DND-41 (cell line): Measurements from ENCODE around the gene HOXD4.

Experiments
- ATAC-seq: fragments of 200-7000 bp; cut with Tn5 transposase; 3 replicates; pipeline ENCODE4 v1.9.1; 2021; ENCODE audit warnings: low read depth; ENCODE audit not compliant: insufficient read depth
- DNase-seq: peaks from one replicate; pipeline ENCODE4 v3.0.0-alpha.2; 2020
- H2AFZ ChIP-seq: 2 replicates; pipeline ENCODE4 v1.6.0; 2012; ENCODE audit warnings: low read depth, low read length
- H3K27ac ChIP-seq: 2 replicates; pipeline ENCODE4 v1.5.1; 2012; ENCODE audit warnings: low read length, inconsistent platforms
- H3K27me3 ChIP-seq: fragments of 200-600 bp; sonication (generic); 2 replicates; pipeline ENCODE4 v1.6.0; 2012; ENCODE audit warnings: low read length, mild to moderate bottlenecking, inconsistent platforms; ENCODE audit not compliant: insufficient read depth, poor library complexity
- H3K36me3 ChIP-seq: 2 replicates; pipeline ENCODE4 v1.5.1; 2012; ENCODE audit warnings: low read length, inconsistent platforms; ENCODE audit not compliant: insufficient read depth
- H3K4me1 ChIP-seq: 2 replicates; pipeline ENCODE4 v1.5.1; 2012; ENCODE audit warnings: mild to moderate bottlenecking, low read length; ENCODE audit not compliant: insufficient read depth
- H3K4me2 ChIP-seq: 2 replicates; pipeline ENCODE4 v1.6.0; 2012; ENCODE audit warnings: mild to moderate bottlenecking, moderate library complexity, low read length, inconsistent platforms; ENCODE audit not compliant: insufficient read depth
- H3K4me3 ChIP-seq, 2 experiments: fragments of 200-600 bp in 1 of 2; shearing (Covaris generic) in 1 of 2; 2 replicates each; pipeline ENCODE4 v1.5.1; 2012 to 2016; ENCODE audit warnings: inconsistent platforms in 2 of 2, low read length in 2 of 2, mild to moderate bottlenecking in 2 of 2, low read depth in 1 of 2, moderate library complexity in 1 of 2
- H3K79me2 ChIP-seq: 2 replicates; pipeline ENCODE4 v1.6.0; 2012; ENCODE audit warnings: low read length, inconsistent platforms; ENCODE audit not compliant: insufficient read depth
- H3K9ac ChIP-seq: 2 replicates; pipeline ENCODE4 v1.6.0; 2012; ENCODE audit warnings: low read depth, mild to moderate bottlenecking, inconsistent platforms, low read length, moderate library complexity
- H3K9me3 ChIP-seq: 2 replicates; pipeline ENCODE4 v1.5.1; 2012; ENCODE audit warnings: low read length, moderate library complexity, mild to moderate bottlenecking, inconsistent platforms; ENCODE audit not compliant: insufficient read depth, severe bottlenecking
- H4K20me1 ChIP-seq: 2 replicates; pipeline ENCODE4 v1.6.0; 2012; ENCODE audit warnings: low read length; ENCODE audit not compliant: insufficient read depth
- CTCF ChIP-seq: IDR thresholded peaks from 2 replicates; pipeline ENCODE4 v1.5.1; 2012; ENCODE audit warnings: borderline replicate concordance, low read length, moderate library complexity, mild to moderate bottlenecking; ENCODE audit not compliant: poor library complexity, severe bottlenecking; ENCODE audit errors: extremely low read depth
- EZH2 ChIP-seq: IDR thresholded peaks from 3 replicates; pipeline ENCODE4 v1.6.1; 2012; ENCODE audit warnings: borderline replicate concordance, low read depth, mild to moderate bottlenecking, moderate library complexity, low read length, inconsistent platforms; ENCODE audit not compliant: severe bottlenecking

HOXD4 gene

GRCh38 chr2:176169711-176170110 lies 18.4 kb downstream of the HOXD4 start:
- ATAC-seq: no peak
- H3K27me3 ChIP-seq: peaks cover 12% of the 10 kb centered on the region
- H3K9ac ChIP-seq: no peak overlapping the region
- no peak overlapping the region for H3K4me3 ChIP-seq
- H4K20me1 ChIP-seq: no peaks in the 10 kb centered on the region
- no peak for DNase-seq
- no peaks in the 10 kb centered on the region for H3K4me1 ChIP-seq
- TF ChIP-seq EZH2 (no peak), CTCF (no peak)
- H2AFZ ChIP-seq: no peak overlapping the region
- H3K4me2 ChIP-seq: no peak overlapping the region
- H3K27ac ChIP-seq: no peak overlapping the region
- no peaks in the 10 kb centered on the region for H3K9me3 ChIP-seq
- no peaks in the 10 kb centered on the region for H3K79me2 ChIP-seq
- no peaks in the 10 kb centered on the region for H3K36me3 ChIP-seq

GRCh38 chr2:176170602-176171305 lies 19.4 kb downstream of the HOXD4 start:
- TF ChIP-seq EZH2 (no peak), CTCF (no peak)
- Histone ChIP-seq H3K27ac (no peak overlapping the region), H3K79me2 (no peaks in the 10 kb centered on the region), H3K27me3 (peaks cover 12% of the 10 kb centered on the region), H4K20me1 (no peaks in the 10 kb centered on the region), H3K4me2 (no peak overlapping the region), H3K4me3 (no peak overlapping the region), H3K4me1 (no peaks in the 10 kb centered on the region), H3K9ac (no peak overlapping the region), H3K36me3 (no peaks in the 10 kb centered on the region), H3K9me3 (no peaks in the 10 kb centered on the region), H2AFZ (no peak overlapping the region)
- ATAC-seq: no peak
- DNase-seq: no peak

- Histone ChIP-seq H4K20me1 (no peaks in the 10 kb centered on the region), H3K9me3 (no peaks in the 10 kb centered on the region), H3K4me3 (no peak overlapping the region), H3K27ac (no peak overlapping the region), H3K4me1 (no peaks in the 10 kb centered on the region), H3K4me2 (no peak overlapping the region), H2AFZ (no peak overlapping the region), H3K36me3 (no peaks in the 10 kb centered on the region), H3K79me2 (no peaks in the 10 kb centered on the region), H3K27me3 (peaks cover 9% of the 10 kb centered on the region), H3K9ac (no peak overlapping the region)
- ATAC-seq (no peak), DNase-seq (no peak)
- no peak for TF ChIP-seq CTCF
- TF ChIP-seq EZH2: no peak
Observed at GRCh38 chr2:176171351-176172006, 20.1 kb downstream of the HOXD4 start.
